Measurements from ENCODE around the gene CHD3. TPM values are rescaled to one million over a fixed set of nuclear protein-coding genes. Genes with fewer than 3 reads are reported as not detected.

Gene CHD3
- total and polyA plus RNA-seq, 2 of the 13 experiments (the other 11 are each of a cell fraction or from before 2014, with no cell fraction given): 2.7 to 3.7 TPM

DNA sequence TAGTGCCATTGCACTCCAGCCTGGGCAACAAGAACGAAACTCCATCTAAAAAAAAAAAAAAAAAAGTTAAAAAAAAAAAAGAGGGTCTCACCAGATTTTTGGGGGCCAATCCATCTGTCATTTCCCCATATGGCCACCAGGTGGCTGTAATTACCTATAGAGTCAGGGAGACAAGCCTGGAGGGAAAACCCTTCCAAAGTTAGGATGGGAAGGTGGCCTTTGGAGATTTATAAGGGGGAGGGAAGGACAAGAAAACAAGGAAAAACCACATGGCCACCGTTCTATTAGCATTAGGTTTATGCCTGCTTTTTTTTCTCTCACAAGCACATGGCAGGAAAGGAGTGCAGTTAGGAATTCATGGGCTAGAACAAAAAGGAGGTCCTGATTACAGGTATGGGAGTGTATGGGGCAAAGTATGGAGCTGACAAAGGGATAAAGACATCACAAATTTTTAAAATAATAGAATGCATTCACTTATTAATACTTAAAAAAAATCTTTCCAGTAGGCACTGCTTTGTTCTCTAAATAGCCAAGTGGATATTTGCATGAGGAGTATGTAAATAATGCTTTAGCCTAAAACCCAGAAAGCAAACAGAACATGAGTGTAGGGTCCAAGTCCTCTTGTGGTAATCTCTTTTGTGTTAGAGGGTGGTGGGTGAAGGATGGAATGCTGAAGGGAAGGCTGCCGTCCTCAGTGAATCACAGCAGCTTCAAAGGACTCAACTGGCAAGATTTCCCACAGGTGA lies 25.7 kb upstream of the CHD3 start:
- intact Hi-C loops (cut with micrococcal nuclease; ENCODE audit: unreplicated experiment): loop anchor here (1.0 to 5.0 kb wide), 3 partner anchors 23 to 124 kb away; no protein-coding TSS in a partner anchor
- Histone ChIP-seq H3K27ac (ENCODE audit: extremely low read length, insufficient read depth, low read length) (peak overlapping the region; percentile 81), H2AFZ (ENCODE audit: low read length) (no peak overlapping the region), H3K79me2 (ENCODE audit: insufficient read depth, low read length) (peaks cover 8% of the 10 kb centered on the region), H3K36me3 (replicated peaks in 1 of 2; ENCODE audit: control insufficient read depth in 1 of 2, insufficient read depth in 2 of 2, low read length in 2 of 2) (no peaks in the 10 kb centered on the region), H3K9me3 (ENCODE audit: low read length) (peaks cover 8% of the 10 kb centered on the region), H3K9ac (ENCODE audit: insufficient read depth, low read depth, low read length) (peak overlapping the region; percentile 52; the same call in 1 of the 2 replicates), H3K4me3 (replicated peaks in 1 of 3; ENCODE audit: insufficient read depth in 1 of 3, low read depth in 2 of 3, low read length in 3 of 3) (peak overlapping the region in 1 of 3 experiments; percentile 11; a peak in 1 of 6 replicates), H3K4me2 (ENCODE audit: low read depth, low read length) (peak overlapping the region; percentile 64), H3K4me1 (ENCODE audit: insufficient read depth, low read length) (peaks cover 64% of the 10 kb centered on the region), H4K20me1 (ENCODE audit: insufficient read depth, low read length) (no peaks in the 10 kb centered on the region), H3K27me3 (ENCODE audit: control insufficient read depth in 1 of 2, insufficient read depth in 2 of 2, low read length in 2 of 2) (no peaks in the 10 kb centered on the region; a peak in 1 of 5 replicates)
- FAIRE-seq (peak; percentile 82), DNase-seq (ENCODE audit: low spot score) (peak; percentile 91), ATAC-seq (peak; percentile 77)
- ChIA-PET CTCF (ENCODE audit: low intra/inter-chr PET ratio, low total read pairs) (interaction anchor here (0.9 to 3.3 kb wide), 6 partner anchors 25 to 195 kb away, joined by 3 to 39 read pairs (median 6); partner anchors contain the start of gene CHD3), POLR2A (interaction anchor here (0.9 to 1.6 kb wide), 3 partner anchors 20 to 26 kb away, joined by 3 to 4 read pairs (median 3); partner anchors contain the start of gene CHD3)
- WGBS (ENCODE audit: low lambda C conversion rate): 2% methylated on average over 3 of the region's 3 CpGs
- BruUV-seq (replicated peaks): no TSS peak
- in situ Hi-C loops (cut with HindIII; ENCODE audit: extremely low pct_ligation_motif_present, low pct_unique_long_range_greater_than_20kb): no loop called here
- TF ChIP-seq SUZ12 (IDR thresholded peaks at IDR 0.05; ENCODE audit: low read depth, low read length) (no peak), RXRA (CRISPR knock-in tag; IDR thresholded peaks at IDR 0.05) (no peak; the same call in 1 of the 2 replicates), CENPT (CRISPR knock-in tag; IDR thresholded peaks at IDR 0.05; ENCODE audit: low read depth) (no peak), LCORL (IDR thresholded peaks at IDR 0.05) (peak; percentile 80), LCORL (CRISPR knock-in tag; IDR thresholded peaks at IDR 0.05) (peak; percentile 84; the same call in 1 of the 2 replicates), MAF1 (CRISPR knock-in tag; IDR thresholded peaks at IDR 0.05; ENCODE audit: borderline replicate concordance) (no peak), RFX3 (CRISPR knock-in tag; IDR thresholded peaks at IDR 0.05) (no peak), DNMT3B (CRISPR knock-in tag; conservative IDR thresholded peaks at IDR 0.05) (0 out of 2 replicates have a peak, but pooled peaks have one; percentile 33), NR2F6 (IDR thresholded peaks at IDR 0.05) (no peak), NR2F6 (CRISPR knock-in tag; IDR thresholded peaks at IDR 0.05) (no peak), MXI1 (IDR thresholded peaks at IDR 0.05; ENCODE audit: borderline replicate concordance, low read depth, low read length) (peak; percentile 33; the same call in 1 of the 3 replicates), GATAD2A (CRISPR knock-in tag; IDR thresholded peaks at IDR 0.05) (peak; percentile 65), ZNF605 (CRISPR knock-in tag; IDR thresholded peaks at IDR 0.05) (peak; percentile 61; the same call in 1 of the 2 replicates), ZNF510 (CRISPR knock-in tag; IDR thresholded peaks at IDR 0.05; ENCODE audit: low read depth) (no peak), FOSL2 (CRISPR knock-in tag; IDR thresholded peaks at IDR 0.05) (peak; percentile 60; the same call in 1 of the 2 replicates)
- TF ChIP-seq, protein P1, sequence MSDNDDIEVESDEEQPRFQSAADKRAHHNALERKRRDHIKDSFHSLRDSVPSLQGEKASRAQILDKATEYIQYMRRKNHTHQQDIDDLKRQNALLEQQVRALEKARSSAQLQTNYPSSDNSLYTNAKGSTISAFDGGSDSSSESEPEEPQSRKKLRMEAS (IDR thresholded peaks at IDR 0.05): 0 out of 2 replicates have a peak, but pooled peaks have one; percentile 18
- TF ChIP-seq, protein P2, sequence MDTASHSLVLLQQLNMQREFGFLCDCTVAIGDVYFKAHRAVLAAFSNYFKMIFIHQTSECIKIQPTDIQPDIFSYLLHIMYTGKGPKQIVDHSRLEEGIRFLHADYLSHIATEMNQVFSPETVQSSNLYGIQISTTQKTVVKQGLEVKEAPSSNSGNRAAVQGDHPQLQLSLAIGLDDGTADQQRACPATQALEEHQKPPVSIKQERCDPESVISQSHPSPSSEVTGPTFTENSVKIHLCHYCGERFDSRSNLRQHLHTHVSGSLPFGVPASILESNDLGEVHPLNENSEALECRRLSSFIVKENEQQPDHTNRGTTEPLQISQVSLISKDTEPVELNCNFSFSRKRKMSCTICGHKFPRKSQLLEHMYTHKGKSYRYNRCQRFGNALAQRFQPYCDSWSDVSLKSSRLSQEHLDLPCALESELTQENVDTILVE (CRISPR knock-in tag; IDR thresholded peaks at IDR 0.05): no peak
- TF ChIP-seq, protein P3, sequence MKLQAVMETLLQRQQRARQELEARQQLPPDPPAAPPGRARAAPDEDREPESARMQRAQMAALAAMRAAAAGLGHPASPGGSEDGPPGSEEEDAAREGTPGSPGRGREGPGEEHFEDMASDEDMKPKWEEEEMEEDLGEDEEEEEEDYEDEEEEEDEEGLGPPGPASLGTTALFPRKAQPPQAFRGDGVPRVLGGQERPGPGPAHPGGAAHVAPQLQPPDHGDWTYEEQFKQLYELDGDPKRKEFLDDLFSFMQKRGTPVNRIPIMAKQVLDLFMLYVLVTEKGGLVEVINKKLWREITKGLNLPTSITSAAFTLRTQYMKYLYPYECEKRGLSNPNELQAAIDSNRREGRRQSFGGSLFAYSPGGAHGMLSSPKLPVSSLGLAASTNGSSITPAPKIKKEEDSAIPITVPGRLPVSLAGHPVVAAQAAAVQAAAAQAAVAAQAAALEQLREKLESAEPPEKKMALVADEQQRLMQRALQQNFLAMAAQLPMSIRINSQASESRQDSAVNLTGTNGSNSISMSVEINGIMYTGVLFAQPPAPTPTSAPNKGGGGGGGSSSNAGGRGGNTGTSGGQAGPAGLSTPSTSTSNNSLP (IDR thresholded peaks at IDR 0.05; ENCODE audit: low read depth, low read length): peak; percentile 6
- TF ChIP-seq, protein P4, sequence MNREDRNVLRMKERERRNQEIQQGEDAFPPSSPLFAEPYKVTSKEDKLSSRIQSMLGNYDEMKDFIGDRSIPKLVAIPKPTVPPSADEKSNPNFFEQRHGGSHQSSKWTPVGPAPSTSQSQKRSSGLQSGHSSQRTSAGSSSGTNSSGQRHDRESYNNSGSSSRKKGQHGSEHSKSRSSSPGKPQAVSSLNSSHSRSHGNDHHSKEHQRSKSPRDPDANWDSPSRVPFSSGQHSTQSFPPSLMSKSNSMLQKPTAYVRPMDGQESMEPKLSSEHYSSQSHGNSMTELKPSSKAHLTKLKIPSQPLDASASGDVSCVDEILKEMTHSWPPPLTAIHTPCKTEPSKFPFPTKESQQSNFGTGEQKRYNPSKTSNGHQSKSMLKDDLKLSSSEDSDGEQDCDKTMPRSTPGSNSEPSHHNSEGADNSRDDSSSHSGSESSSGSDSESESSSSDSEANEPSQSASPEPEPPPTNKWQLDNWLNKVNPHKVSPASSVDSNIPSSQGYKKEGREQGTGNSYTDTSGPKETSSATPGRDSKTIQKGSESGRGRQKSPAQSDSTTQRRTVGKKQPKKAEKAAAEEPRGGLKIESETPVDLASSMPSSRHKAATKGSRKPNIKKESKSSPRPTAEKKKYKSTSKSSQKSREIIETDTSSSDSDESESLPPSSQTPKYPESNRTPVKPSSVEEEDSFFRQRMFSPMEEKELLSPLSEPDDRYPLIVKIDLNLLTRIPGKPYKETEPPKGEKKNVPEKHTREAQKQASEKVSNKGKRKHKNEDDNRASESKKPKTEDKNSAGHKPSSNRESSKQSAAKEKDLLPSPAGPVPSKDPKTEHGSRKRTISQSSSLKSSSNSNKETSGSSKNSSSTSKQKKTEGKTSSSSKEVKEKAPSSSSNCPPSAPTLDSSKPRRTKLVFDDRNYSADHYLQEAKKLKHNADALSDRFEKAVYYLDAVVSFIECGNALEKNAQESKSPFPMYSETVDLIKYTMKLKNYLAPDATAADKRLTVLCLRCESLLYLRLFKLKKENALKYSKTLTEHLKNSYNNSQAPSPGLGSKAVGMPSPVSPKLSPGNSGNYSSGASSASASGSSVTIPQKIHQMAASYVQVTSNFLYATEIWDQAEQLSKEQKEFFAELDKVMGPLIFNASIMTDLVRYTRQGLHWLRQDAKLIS (CRISPR knock-in tag; IDR thresholded peaks at IDR 0.05): no peak
